SH-SY5Y (cell line): Measurements from ENCODE around the gene RBM4B.

ENCODE experiments used
- GATA2 ChIP-seq: IDR thresholded peaks from 2 replicates; pipeline ENCODE4 v1.6.1; 2011; ENCODE audit warnings: mild to moderate bottlenecking, low read depth, low read length
- GATA3 ChIP-seq: IDR thresholded peaks from 2 replicates; pipeline ENCODE4 v1.6.1; 2011; ENCODE audit warnings: low read depth, mild to moderate bottlenecking, low read length, moderate library complexity

GRCh38 chr11:66698491-66698890, 20.8 kb upstream of the RBM4B start:
- TF ChIP-seq GATA2 (no peak), GATA3 (no peak)
